Parathyroid adenoma (tissue), 2 donors: ENCODE data around the gene MORF4L2.

ENCODE experiments used
- H2AFZ ChIP-seq: fragments of 300-600 bp; sonication (generic); one replicate; pipeline ENCODE4 v1.7.0; 2017; ENCODE audit warnings: antibody characterized with exemption, mild to moderate bottlenecking
- H3K27ac ChIP-seq: fragments of 300-600 bp; sonication (generic); one replicate; pipeline ENCODE4 v1.7.0; 2017
- H3K27me3 ChIP-seq: fragments of 300-600 bp; sonication (generic); one replicate; pipeline ENCODE4 v1.7.0; 2017; ENCODE audit warnings: low read length; ENCODE audit not compliant: control insufficient read depth, insufficient read depth
- H3K36me3 ChIP-seq: fragments of 300-600 bp; sonication (generic); one replicate; pipeline ENCODE4 v1.7.0; 2017; ENCODE audit warnings: low read length; ENCODE audit not compliant: control insufficient read depth, insufficient read depth
- H3K4me1 ChIP-seq: fragments of 300-600 bp; sonication (generic); one replicate; pipeline ENCODE4 v1.7.0; 2017; ENCODE audit warnings: control low read depth
- H3K4me2 ChIP-seq: fragments of 300-600 bp; sonication (generic); one replicate; pipeline ENCODE4 v1.7.0; 2017; ENCODE audit warnings: low read length
- H3K4me3 ChIP-seq: fragments of 300-600 bp; sonication (generic); one replicate; pipeline ENCODE4 v1.7.0; 2017; ENCODE audit warnings: low read depth, low read length
- H3K79me2 ChIP-seq: fragments of 300-600 bp; sonication (generic); one replicate; pipeline ENCODE4 v1.7.0; 2017; ENCODE audit warnings: control low read depth
- H3K9ac ChIP-seq: fragments of 300-600 bp; sonication (generic); one replicate; pipeline ENCODE4 v1.7.0; 2017; ENCODE audit warnings: mild to moderate bottlenecking
- H3K9me3 ChIP-seq: fragments of 300-600 bp; sonication (generic); one replicate; pipeline ENCODE4 v1.7.0; 2017; ENCODE audit warnings: low read length; ENCODE audit not compliant: control insufficient read depth
- CTCF ChIP-seq: fragments of 300-600 bp; sonication (generic); IDR thresholded peaks from one replicate; pipeline ENCODE4 v1.7.0; 2017; ENCODE audit warnings: antibody characterized with exemption, mild to moderate bottlenecking
- donor health status: primary hyperparathyroidism.

Gene MORF4L2

GRCh38 chrX:103685396-103685795 is 1.1 kb downstream of the MORF4L2 start:
- Histone ChIP-seq H3K27me3 (no peaks in the 10 kb centered on the region), H3K79me2 (no peaks in the 10 kb centered on the region), H3K9me3 (no peaks in the 10 kb centered on the region), H3K4me2 (peak overlapping the region; percentile 66), H3K4me1 (no peaks in the 10 kb centered on the region), H2AFZ (no peak overlapping the region), H3K27ac (peak overlapping the region; percentile 96), H3K36me3 (no peaks in the 10 kb centered on the region), H3K4me3 (peak overlapping the region; percentile 83), H3K9ac (no peak overlapping the region)
- TF ChIP-seq CTCF: no peak

- H3K27ac ChIP-seq: no peak overlapping the region
- no peak overlapping the region for H3K4me2 ChIP-seq
- no peaks in the 10 kb centered on the region for H3K4me1 ChIP-seq
- no peaks in the 10 kb centered on the region for H3K9me3 ChIP-seq
- H3K79me2 ChIP-seq: no peaks in the 10 kb centered on the region
- H3K9ac ChIP-seq: no peak overlapping the region
- no peak overlapping the region for H3K4me3 ChIP-seq
- no peaks in the 10 kb centered on the region for H3K27me3 ChIP-seq
- H2AFZ ChIP-seq: no peak overlapping the region
- H3K36me3 ChIP-seq: no peaks in the 10 kb centered on the region
- no peak for TF ChIP-seq CTCF
Measured at GRCh38 chrX:103681443-103681842, 5.1 kb downstream of the MORF4L2 start.

GRCh38 chrX:103678199-103678993 is 8.1 kb downstream of the MORF4L2 start:
- Histone ChIP-seq H3K9me3 (no peaks in the 10 kb centered on the region), H2AFZ (no peak overlapping the region), H3K4me1 (no peaks in the 10 kb centered on the region), H3K27ac (no peak overlapping the region), H3K4me2 (no peak overlapping the region), H3K27me3 (no peaks in the 10 kb centered on the region), H3K9ac (no peak overlapping the region), H3K4me3 (no peak overlapping the region), H3K36me3 (no peaks in the 10 kb centered on the region), H3K79me2 (no peaks in the 10 kb centered on the region)
- TF ChIP-seq CTCF: no peak

- no peak overlapping the region for H3K9ac ChIP-seq
- H3K27ac ChIP-seq: no peak overlapping the region
- H3K27me3 ChIP-seq: no peaks in the 10 kb centered on the region
- no peaks in the 10 kb centered on the region for H3K79me2 ChIP-seq
- TF ChIP-seq CTCF: no peak
- no peak overlapping the region for H3K4me3 ChIP-seq
- no peak overlapping the region for H3K4me2 ChIP-seq
- H3K36me3 ChIP-seq: no peaks in the 10 kb centered on the region
- H2AFZ ChIP-seq: no peak overlapping the region
- no peaks in the 10 kb centered on the region for H3K9me3 ChIP-seq
- H3K4me1 ChIP-seq: no peaks in the 10 kb centered on the region
Measured at GRCh38 chrX:103674531-103675454, 11.7 kb downstream of the MORF4L2 start.
